HG03354 (cell line): ENCODE data around the gene U2AF1L4.

ENCODE experiments used
- ATAC-seq: cut with Tn5 transposase; IDR thresholded peaks from one replicate; pipeline ENCODE4 v1.9.1; 2021; ENCODE audit warnings: mild to moderate bottlenecking; ENCODE audit not compliant: unreplicated experiment, poor library complexity, severe bottlenecking

U2AF1L4 gene, protein sequence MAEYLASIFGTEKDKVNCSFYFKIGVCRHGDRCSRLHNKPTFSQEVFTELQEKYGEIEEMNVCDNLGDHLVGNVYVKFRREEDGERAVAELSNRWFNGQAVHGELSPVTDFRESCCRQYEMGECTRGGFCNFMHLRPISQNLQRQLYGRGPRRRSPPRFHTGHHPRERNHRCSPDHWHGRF

DNA sequence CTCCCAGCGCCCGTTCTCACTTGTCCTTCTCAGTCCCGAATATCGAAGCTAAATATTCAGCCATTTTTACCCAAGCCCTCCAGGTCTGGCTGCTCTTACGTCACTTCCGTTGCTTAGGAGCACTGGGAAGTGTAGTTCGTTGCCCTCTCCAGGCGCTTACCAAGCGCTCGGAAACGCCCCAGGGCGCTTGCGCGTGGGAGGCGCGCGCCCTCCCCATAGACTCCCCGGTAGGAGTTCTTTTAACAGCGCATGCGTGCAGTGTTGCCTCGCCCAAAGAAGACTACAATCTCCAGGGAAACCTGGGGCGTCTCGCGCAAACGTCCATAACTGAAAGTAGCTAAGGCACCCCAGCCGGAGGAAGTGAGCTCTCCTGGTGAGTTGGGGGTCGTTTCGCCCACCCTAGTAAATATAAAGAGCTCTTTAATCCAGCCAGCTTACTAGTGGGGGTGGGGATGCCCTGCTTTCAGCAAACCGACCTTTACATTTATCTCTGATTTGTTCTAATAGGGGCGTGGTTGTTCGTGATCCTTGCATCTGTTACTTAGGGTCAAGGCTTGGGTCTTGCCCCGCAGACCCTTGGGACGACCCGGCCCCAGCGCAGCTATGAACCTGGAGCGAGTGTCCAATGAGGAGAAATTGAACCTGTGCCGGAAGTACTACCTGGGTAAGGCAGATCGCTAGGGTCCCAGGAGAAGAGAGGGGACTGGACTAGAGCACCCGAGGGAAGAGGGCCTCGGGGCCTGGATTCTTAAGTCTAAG lies at the start of gene U2AF1L4, which contains the start of gene PSENEN:
Gene U2AF1L4 (minus strand): TSS at position 91 of the 759 bp plus-strand sequence. CDS start 27 bp downstream, at position 64.
Gene PSENEN (plus strand): TSS at position 324 of the 759 bp plus-strand sequence. CDS start 280 bp downstream, at position 604.
- ATAC-seq = peak; percentile 52

DNA sequence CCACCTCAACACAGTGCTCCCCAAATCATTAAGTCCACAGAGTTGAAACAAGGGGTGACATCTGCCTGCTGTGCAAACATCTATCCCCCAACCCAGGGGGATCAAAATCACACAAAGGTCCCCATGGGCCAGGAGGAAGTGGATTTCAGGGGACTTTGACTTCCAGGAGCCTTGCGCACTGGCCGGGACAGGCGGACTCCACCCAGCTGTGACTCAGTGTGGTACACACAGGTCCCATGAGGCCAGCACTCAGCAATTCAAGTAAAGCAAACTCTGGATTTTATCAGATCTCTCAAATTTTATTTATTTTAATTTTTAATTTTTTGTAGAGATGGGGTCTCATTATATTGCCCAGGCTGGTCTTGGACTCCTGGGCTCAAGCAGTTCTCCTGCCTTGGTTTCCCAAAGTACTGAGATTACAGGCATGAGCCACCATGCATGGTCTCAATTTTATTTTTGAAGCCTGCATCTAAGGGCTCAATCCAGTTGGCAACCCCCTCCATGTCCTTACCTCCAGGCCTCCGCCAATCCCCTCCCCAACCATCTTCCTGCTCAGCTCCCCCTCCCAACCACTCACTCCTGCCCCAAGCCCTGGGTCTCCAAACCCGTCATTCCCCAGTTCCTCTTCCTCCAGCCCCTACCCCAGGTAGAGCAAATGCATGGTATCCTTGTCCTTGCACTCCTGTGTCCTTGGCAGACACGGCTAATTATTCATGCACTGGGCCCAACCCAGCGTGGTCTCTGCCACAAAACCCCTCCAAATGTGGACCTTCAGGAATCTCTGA lies 48.4 kb upstream of the U2AF1L4 start:
- no peak for ATAC-seq

DNA sequence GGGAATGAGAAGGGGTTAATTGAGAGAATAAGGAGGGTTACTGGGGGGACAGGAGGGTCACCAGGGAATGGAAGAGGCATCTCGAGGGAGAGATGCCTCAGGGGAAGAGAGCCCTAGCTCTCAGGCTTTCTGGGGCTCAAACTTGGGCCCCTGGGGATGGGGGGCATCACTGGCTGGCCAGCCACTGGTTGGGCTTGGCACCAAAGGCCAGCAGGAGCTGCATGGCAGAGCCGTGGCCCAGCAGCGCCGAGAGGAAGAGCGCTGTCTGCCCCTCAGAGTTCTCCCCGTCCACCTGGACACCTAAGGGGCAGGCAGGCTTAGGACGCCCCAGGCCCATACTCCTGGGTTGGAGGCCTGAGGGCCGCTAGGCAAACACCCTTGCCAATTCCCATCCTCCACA lies 47.7 kb upstream of the U2AF1L4 start:
- ATAC-seq = no peak

DNA sequence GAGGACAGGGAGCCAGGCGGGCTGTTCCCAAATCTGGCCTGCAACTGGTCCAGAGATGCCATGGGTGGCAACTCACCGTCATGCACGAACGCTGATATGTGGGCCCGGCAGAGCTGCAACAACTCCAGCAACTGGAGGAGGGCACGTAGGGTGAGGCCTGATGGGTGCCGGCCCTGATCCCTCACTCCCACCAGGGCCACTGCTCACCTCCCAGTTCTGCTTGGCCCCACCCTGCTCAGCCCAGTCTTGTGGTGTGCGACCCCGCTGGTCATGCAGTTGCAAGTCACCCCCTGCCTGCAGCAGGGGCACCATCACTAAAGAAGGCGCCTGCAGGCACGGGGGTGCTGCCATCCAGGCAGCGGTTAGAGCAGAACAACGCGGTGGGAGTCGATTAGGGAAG lies 47.1 kb upstream of the U2AF1L4 start:
- ATAC-seq = no peak

DNA sequence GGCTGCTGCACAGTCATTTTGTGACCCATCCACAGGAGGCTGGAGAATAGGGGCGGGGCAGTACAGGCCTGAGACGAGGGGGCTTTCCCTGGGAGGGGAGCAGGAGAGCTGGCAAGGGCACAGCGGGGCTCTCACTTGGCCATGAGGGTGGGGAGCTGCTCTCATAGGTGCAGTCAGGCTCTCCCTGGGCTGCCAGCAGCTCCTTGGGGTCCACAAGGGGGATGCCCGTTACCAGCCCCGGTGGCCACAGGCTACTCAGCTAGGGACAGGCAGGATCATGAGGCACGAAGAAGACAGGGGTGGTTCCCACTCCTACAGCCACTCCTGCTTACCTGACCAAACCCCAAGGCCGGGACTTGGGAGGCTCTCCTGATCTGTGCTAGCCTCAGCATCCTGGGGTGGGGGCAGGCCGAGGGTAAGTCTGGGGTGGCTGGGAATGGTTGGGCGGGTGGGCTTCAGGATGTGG lies 46.6 kb upstream of the U2AF1L4 start:
- no peak for ATAC-seq

DNA sequence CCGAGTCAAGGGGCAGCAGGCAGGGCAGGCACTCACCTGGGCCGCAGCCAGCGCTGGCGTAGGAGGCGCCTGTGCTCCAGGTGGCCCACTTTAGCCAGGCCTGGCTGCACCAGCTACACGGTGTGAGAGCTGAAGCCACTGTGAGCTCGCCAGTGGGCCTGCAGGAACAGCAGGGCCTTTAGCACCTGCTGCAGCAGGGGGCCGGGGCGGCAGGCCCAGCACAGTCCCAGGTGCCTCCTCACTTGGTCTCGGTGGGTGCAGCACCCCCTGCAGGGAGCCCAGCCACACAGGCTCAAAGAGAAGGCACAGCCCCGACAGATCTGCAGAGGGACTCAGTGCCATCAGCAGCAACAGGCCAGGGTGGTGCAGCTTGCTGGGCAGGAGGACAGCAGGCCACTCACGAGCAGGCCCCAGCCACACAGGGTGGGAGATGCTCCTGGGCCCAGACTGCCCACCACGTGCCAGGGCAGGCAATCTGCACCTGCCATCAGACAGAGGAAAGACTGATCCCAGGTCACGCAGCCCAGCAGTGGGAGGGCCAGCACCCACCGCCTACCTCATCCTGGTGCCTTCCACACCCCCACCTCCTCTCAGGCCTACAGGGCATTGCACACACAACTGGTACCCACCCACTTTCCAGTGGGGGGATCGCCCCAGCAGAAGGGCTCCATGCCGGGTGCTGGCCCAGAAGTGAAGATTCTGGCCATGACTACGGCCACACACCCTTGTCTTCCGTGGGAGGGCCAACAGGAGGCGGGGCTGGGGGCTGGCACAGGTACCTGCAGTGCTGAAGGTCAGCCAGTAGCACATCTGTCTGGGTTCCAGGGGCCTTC lies 46.0 kb upstream of the U2AF1L4 start:
- ATAC-seq = no peak

DNA sequence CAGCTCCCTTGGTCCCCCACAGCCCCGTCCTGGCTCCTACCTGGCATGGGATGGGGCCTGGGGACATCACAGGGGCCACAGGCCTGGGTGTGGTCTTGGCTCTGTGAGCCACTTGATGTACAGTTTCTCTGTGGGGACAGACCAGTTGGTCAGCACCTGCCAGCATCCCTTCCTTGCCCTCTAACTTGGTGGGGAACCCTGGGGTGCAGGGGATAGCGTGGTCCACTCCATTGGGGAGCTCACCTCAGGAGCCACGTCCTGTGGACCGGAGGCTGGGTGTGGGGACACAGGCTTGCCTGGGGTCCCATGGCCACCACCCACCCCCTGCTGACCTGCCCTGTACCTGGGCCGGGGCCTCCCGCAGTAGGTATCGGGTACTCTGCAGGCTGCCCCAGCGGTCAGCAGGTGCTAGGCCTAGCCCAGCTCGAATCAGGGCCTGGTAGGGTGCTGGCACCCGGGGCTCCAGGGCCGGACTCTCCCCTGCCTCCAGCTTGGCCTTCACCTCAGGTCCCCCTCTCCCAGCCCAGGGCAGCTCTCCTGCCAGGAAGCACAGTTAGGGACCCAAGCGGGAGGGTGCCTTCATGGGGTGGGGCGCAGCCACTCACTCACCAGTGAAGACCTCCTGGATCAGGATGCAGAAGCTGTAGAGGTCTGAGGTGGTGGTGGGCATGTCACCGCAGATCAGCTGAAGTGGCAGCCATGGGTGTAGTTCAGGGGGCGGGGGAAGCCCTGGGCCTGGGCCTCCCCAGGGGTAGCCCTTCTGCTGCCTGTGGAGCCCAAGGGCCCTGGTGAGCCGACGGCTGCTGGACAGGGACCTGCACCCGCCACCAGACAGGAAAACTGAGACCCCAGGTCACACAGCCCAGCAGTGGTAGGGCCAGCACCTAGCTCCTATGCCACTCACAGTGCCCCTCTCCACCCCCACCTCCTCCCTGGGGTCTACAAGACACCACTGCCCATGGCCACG lies 45.0 kb upstream of the U2AF1L4 start:
- ATAC-seq = no peak

DNA sequence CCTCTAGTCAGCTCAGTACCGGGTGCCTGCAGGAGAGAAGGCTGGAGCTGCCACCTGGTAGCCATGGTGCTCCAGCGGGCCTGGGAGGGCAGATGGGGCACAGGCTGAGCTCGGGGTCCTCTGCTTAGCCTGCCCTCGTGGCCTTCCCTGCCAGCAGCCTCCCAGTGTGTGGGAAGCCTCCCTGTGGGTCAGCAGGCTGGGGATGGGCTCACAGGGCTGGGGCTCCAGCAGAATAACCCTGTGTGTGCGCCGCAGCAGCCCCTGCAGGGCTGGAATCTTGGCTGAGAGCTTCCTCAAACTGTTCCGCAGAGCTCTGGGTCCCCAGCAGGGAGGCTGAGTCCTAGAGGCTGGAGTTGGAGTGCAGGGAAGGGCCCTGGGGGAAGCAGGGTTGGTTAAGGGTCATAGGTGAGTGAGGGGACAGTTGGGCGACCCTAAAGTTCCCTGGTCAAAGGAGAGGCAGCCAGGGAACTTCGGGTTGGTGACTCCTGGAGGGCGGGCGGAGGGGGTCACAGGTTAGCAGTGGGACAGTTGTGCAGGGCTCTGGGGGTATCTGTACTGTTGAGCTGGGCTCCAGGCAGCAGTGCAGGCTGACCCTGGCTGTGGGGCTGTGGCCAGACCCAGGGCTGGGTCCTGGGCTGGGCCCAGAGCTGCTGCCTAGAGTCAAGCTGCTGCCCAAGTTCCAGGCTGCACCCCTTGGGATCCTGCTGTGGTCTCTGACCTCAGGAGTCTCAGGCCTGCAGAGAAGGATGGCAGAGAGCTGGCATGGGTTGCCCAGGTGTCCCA lies 44.2 kb upstream of the U2AF1L4 start:
- ATAC-seq = no peak

DNA sequence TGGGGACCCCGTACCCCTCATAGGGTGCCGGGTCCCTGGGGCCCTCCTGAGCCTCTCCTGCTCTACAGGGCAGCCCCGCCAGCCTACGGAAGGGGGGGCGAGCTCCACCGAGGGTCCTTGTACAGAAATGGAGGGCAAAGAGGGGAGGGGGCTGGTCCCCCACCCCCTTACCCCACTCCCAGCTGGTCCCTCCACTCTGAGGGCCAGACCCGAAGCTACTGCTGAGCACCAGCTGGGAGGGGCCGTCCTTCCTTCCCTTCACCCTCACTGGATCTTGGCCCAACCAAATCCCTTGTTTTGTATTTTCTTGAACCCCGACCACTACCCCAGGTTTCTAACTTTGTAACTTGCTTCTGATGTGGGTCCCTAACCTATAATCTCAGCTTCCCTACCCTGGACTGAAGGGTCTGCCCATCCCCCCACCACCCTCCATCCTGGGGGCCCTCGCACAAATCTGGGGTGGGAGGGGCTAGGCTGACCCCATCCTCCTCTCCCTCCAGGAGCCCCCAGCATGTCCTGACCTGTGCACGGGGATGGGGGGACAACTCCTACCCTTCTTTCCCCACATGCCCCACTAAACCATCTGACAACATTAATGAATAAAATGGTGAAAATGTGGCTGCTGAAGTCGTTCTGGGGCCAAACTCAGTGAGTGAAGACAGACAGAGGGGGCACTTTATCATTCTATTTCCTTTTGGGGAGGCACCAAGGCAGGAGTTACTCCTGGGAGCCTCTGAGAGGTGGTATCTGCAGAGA lies 43.2 kb upstream of the U2AF1L4 start:
- ATAC-seq = no peak

DNA sequence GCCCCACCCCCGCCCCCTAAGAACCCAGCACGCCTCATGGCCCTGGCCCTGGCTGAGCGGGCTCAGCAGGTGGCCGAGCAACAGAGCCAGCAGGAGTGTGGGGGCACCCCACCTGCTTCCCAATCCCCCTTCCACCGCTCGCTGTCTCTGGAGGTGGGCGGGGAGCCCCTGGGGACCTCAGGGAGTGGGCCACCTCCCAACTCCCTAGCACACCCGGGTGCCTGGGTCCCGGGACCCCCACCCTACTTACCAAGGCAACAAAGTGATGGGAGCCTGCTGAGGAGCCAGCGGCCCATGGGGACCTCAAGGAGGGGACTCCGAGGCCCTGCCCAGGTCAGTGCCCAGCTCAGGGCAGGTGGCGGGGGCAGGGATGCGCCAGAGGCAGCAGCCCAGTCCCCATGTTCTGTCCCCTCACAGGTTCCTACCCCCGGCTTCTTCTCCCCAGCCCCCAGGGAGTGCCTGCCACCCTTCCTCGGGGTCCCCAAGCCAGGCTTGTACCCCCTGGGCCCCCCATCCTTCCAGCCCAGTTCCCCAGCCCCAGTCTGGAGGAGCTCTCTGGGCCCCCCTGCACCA lies 42.1 kb upstream of the U2AF1L4 start:
- no peak for ATAC-seq

DNA sequence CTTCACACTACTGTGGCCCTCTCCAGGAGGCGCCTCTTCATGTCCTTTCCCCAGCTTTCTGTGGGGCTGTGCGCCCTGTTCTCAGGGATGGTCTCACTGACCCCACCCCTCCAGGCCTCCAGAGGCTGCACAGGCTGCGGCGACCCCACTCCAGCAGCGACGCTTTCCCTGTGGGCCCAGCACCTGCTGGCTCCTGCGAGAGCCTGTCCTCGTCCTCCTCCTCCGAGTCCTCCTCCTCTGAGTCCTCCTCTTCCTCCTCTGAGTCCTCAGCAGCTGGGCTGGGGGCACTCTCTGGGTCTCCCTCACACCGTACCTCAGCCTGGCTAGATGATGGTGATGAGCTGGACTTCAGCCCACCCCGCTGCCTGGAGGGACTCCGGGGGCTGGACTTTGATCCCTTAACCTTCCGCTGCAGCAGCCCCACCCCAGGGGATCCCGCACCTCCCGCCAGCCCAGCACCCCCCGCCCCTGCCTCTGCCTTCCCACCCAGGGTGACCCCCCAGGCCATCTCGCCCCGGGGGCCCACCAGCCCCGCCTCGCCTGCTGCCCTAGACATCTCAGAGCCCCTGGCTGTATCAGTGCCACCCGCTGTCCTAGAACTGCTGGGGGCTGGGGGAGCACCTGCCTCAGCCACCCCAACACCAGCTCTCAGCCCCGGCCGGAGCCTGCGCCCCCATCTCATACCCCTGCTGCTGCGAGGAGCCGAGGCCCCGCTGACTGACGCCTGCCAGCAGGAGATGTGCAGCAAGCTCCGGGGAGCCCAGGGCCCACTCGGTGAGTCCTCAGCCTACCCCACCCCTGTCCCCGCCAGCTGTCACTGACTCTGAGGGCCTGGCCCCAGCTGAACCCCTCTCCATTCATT lies 41.3 kb upstream of the U2AF1L4 start:
- no peak for ATAC-seq

DNA sequence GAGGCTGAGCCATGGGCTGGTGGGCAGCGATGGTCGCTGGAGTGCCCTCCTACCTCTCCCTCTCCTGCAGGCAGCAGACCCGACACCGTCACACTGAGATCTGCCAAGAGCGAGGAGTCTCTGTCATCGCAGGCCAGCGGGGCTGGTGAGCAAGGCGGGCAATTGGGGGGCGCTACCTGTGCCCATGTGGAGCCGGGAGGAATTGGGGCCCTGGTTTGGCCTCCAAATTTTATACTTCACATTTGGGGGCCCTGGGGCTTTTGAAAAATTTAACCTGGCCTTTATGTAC lies 40.1 kb upstream of the U2AF1L4 start:
- no peak for ATAC-seq

DNA sequence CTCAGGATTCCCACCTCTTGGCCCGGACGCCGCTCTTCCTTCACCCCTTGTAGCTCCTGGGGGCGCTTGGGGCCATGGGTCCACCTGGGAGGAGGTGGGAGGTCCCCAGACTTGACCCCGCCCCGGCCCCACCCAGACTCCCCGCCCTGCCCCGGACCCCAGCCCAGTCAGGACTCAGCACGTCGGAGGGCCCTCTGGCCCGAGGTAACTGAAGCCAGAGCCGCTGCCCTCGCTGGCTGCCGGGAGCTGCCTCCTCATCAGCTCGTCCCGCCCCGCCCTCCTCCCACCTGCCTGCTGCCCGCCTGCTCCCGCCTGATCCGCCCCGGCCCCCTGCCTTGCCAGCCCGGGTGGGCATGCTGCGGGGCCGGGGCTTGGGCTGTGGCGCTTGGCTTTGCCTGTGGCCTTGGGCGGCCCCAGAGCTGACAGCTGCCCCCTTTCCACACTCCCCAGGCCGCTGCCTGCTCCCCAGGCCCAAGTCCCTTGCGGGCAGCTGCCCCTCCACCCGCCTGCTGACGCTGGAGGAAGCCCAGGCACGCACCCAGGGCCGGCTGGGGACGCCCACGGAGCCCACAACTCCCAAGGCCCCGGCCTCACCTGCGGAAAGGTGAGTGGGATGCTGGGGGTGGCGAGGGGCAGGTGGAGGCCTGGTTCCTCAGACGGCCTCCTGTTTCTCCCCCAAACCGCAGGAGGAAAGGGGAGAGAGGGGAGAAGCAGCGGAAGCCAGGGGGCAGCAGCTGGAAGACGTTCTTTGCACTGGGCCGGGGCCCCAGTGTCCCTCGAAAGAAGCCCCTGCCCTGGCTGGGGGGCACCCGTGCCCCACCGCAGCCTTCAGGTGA lies 39.5 kb upstream of the U2AF1L4 start:
- no peak for ATAC-seq

DNA sequence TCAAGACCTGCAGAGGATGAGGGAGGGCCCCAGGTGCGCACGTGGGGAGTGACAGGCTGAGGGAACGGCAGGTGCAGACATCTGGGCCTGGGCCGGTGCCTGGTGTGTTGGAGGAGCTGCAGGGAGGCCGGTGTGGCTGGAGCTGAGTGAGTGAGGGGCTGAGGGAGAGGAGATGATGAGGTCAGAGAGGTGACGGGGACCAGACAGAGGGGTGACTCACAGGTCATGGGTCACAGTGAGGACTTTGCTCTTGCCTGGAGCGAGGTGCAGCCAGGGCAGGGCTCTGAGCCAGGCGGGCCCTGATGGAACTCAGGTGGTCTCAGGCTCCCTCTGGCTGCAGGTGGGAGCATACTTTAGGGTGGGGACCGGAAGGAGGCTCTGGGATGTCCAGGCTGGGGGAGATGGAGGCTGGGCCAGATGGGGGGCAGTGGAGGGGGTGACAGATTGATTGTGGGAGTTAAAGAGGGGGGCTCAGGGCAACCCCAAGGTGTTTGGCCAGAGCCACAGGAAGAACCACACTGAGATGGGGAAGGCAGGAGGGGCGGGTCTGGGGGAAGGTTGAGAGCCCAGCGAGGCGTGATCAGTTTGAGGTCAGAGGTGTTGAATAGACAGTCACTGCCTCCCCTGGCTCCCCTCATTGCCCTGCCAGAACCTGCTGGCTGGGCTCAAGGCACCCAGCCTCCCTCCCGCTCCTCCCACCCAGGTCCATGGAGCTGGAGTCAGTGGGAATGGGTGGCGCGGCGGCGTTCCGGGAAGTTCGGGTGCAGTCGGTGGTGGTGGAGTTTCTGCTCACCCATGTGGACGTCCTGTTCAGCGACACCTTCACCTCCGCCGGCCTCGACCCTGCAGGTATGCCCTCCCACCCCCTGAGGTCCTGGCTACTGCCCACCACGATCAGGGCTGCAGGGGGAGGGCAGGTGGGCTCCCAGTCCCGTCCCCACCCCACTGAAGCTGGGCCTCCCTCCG lies 38.5 kb upstream of the U2AF1L4 start:
- ATAC-seq = no peak
